Liver (tissue), 9 donors: ENCODE results near the gene ZNF746. TPM values are rescaled to one million over a fixed set of nuclear protein-coding genes. Genes with fewer than 3 reads are reported as not detected.

ENCODE experiments used
- DNase-seq: peaks from one replicate; pipeline ENCODE4 v3.0.0-alpha.2; 2017; ENCODE audit warnings: low spot score
- H3K27ac ChIP-seq, 2 donors: one replicate each; pipeline ENCODE4 v1.7.0; 2013; ENCODE audit warnings: inconsistent platforms in 2 of 2, low read length in 2 of 2, control low read depth in 1 of 2, low read depth in 1 of 2, mild to moderate bottlenecking in 1 of 2
- H3K27me3 ChIP-seq, 4 donors: one replicate each; pipeline versions ENCODE4 v1.6.1 to v1.7.0; 2013; ENCODE audit warnings: low read length in 3 of 4, inconsistent platforms in 1 of 4, mild to moderate bottlenecking in 1 of 4, moderate library complexity in 1 of 4; ENCODE audit not compliant: control insufficient read depth in 4 of 4, insufficient read depth in 4 of 4
- H3K36me3 ChIP-seq, 4 donors: one replicate each; pipeline versions ENCODE4 v1.6.1 to v1.7.0; 2013; ENCODE audit warnings: low read length in 3 of 4, mild to moderate bottlenecking in 3 of 4, low read depth in 1 of 4, moderate library complexity in 1 of 4; ENCODE audit not compliant: control insufficient read depth in 4 of 4, insufficient read depth in 3 of 4
- H3K4me1 ChIP-seq, 4 donors: one replicate each; pipeline versions ENCODE4 v1.6.1 to v1.7.0; 2013; ENCODE audit warnings: low read length in 3 of 4, mild to moderate bottlenecking in 3 of 4, moderate library complexity in 1 of 4; ENCODE audit not compliant: control insufficient read depth in 4 of 4, insufficient read depth in 4 of 4
- H3K4me3 ChIP-seq, 3 donors: one replicate each; pipeline versions ENCODE4 v1.6.1 to v1.7.0; 2013; ENCODE audit warnings: low read length in 3 of 3, control low read depth in 1 of 3, low read depth in 1 of 3, mild to moderate bottlenecking in 1 of 3
- H3K9ac ChIP-seq, 2 donors: one replicate each; pipeline ENCODE4 v1.7.0; 2013; ENCODE audit warnings: low read length in 2 of 2, mild to moderate bottlenecking in 2 of 2, moderate library complexity in 2 of 2, control low read depth in 1 of 2, low read depth in 1 of 2
- H3K9me3 ChIP-seq, 4 donors: one replicate each; pipeline versions ENCODE4 v1.6.1 to v1.7.0; 2013; ENCODE audit warnings: low read length in 3 of 4; ENCODE audit not compliant: control insufficient read depth in 4 of 4
- EGR1 ChIP-seq, 2 donors: IDR thresholded peaks; 2 replicates each; pipeline ENCODE4 v1.6.1; 2016 to 2018; ENCODE audit warnings: antibody characterized with exemption in 2 of 2, low read depth in 2 of 2
- FOXA1 ChIP-seq: IDR thresholded peaks from 2 replicates; pipeline ENCODE4 v1.6.1; 2016; ENCODE audit warnings: antibody characterized with exemption
- FOXA2 ChIP-seq: IDR thresholded peaks from 2 replicates; pipeline ENCODE4 v1.6.1; 2016; ENCODE audit warnings: antibody characterized with exemption
- GABPA ChIP-seq, 2 donors: IDR thresholded peaks in 1 of 2; conservative IDR thresholded peaks in 1 of 2; 2 replicates each; pipeline ENCODE4 v1.6.1; 2016; ENCODE audit warnings: antibody characterized with exemption in 2 of 2, mild to moderate bottlenecking in 1 of 2, moderate library complexity in 1 of 2
- HNF4A ChIP-seq, 2 donors: conservative IDR thresholded peaks; 2 replicates each; pipeline ENCODE4 v1.6.1; 2016; ENCODE audit warnings: antibody characterized with exemption in 2 of 2, mild to moderate bottlenecking in 2 of 2
- HNF4G ChIP-seq: IDR thresholded peaks from 2 replicates; pipeline ENCODE4 v1.6.1; 2016; ENCODE audit warnings: antibody characterized with exemption
- JUND ChIP-seq, 2 donors: IDR thresholded peaks; 2 replicates each; pipeline ENCODE4 v1.6.1; 2016; ENCODE audit warnings: antibody characterized with exemption in 2 of 2
- NR2F2 ChIP-seq: IDR thresholded peaks from 2 replicates; pipeline ENCODE4 v1.6.1; 2016; ENCODE audit warnings: antibody characterized with exemption
- RAD21 ChIP-seq, 2 donors: IDR thresholded peaks; 2 replicates each; pipeline ENCODE4 v1.6.1; 2016; ENCODE audit warnings: antibody characterized with exemption in 2 of 2, mild to moderate bottlenecking in 2 of 2
- RXRA ChIP-seq, 2 donors: IDR thresholded peaks; 2 replicates each; pipeline ENCODE4 v1.6.1; 2017 to 2018; ENCODE audit warnings: antibody characterized with exemption in 2 of 2, mild to moderate bottlenecking in 1 of 2
- SP1 ChIP-seq: IDR thresholded peaks from 2 replicates; pipeline ENCODE4 v1.6.1; 2018; ENCODE audit warnings: antibody characterized with exemption, mild to moderate bottlenecking
- TAF1 ChIP-seq: conservative IDR thresholded peaks from 2 replicates; pipeline ENCODE4 v1.6.1; 2016; ENCODE audit warnings: antibody characterized with exemption, mild to moderate bottlenecking
- YY1 ChIP-seq: IDR thresholded peaks from 2 replicates; pipeline ENCODE4 v1.6.1; 2016; ENCODE audit warnings: antibody characterized with exemption, mild to moderate bottlenecking
- WGBS: extraction: QIAGEN DNeasy Blood & Tissue Kit; methylation state at CpG from one replicate; pipeline ENCODE4 v1.1.7; 2013; 5-methylcytosine and 5-hydroxymethylcytosine counted together
- polyA plus RNA-seq, 2 donors: library from polyadenylated mRNA; stranded (reverse) in 1 of 2; unstranded in 1 of 2; fragments of 200-250 nt in 1 of 2; fragments of >200 nt in 1 of 2; fragmentation: Nextera tagmentation in 1 of 2; extraction: Ambion mirVana in 1 of 2; gene quantifications; one replicate each; pipeline versions ENCODE4 v1.2.1 to v1.2.3, GENCODE V29; 2013 to 2015
- total RNA-seq, 2 donors: library from RNA; depleted of rRNA; stranded (reverse); fragments of >200 nt; gene quantifications; one replicate each; pipeline ENCODE4 v1.2.3, GENCODE V29; 2014
- TF ChIP-seq, protein P1 (sequence below): IDR thresholded peaks from 2 replicates; pipeline ENCODE4 v1.6.1; 2016; ENCODE audit warnings: antibody characterized with exemption
- TF ChIP-seq, protein P2 (sequence below): IDR thresholded peaks from 2 replicates; pipeline ENCODE4 v1.6.1; 2016; ENCODE audit warnings: antibody characterized with exemption
- TF ChIP-seq, protein P3 (sequence below): IDR thresholded peaks from 2 replicates; pipeline ENCODE4 v1.6.1; 2016; ENCODE audit warnings: antibody characterized with exemption
- TF ChIP-seq, protein P4 (sequence below): fragments of 150-350 bp; IDR thresholded peaks from 2 replicates; pipeline ENCODE4 v1.5.1; 2017; ENCODE audit warnings: improper control_type of control experiment, low read depth, low read length; ENCODE audit not compliant: missing input control
- donor health status: healthy.
- donor health status: healthy.
- donor health status: healthy.
- donor health status: healthy.
- donor health status: healthy.

The ZNF746 gene
- total and polyA plus RNA-seq, 4 donors: 3.8 to 13.5 (median 9.2) TPM

DNA sequence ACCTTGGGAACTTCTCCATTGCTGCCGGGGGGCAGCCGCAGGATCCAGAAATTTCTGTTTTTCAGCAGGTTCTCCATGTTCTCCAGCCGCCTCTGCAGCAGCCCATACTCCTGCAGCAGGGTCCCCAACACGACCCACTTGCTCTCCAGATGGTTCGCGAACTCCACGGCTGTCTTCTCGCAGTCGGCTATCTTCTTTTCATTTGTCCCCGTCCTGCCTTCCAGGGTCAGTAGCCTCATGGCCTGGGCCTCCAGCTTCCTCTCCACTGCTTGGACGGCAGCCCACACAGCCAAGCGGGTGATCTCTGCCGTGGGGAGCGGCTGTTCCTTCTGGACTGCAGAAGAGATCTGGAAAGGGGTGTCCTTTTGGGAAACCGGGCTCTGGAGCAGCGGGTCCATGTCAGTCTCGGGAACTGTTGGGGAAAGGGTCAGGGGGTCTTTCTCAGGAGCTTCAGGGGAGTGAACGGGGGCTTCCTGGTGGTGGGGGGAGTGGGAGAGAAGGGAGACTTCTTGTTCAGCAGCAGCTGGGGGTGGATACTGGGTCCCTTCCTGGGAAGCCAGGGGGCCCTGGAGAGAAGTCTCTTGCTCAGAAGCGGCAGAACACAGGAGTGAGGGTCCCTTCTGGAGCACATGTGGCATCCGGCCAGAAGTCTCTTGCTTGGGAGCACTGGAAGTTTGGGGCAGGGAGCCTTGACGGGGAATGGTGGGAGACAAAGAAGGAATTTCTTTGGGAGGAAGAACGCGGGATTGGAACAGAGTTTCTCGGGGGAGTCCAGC lies 42.2 kb downstream of the ZNF746 start:
- no peak overlapping the region for H3K9ac ChIP-seq
- 88% methylated on average over 24 of the region's 24 CpGs for WGBS
- no peak overlapping the region for H3K4me3 ChIP-seq
- no peaks in the 10 kb centered on the region for H3K27me3 ChIP-seq
- H3K36me3 ChIP-seq: peaks cover 18 to 36% (median 23%) of the 10 kb centered on the region in 4 donors
- H3K27ac ChIP-seq: no peak overlapping the region
- no peaks in the 10 kb centered on the region for H3K9me3 ChIP-seq
- TF ChIP-seq JUND (IDR thresholded peaks at IDR 0.05): no peak
- no peak for TF ChIP-seq RAD21 (IDR thresholded peaks at IDR 0.05)
- TF ChIP-seq FOXA1: no peak
- no peak for TF ChIP-seq HNF4G
- no peak for TF ChIP-seq RXRA (IDR thresholded peaks at IDR 0.05)
- TF ChIP-seq TAF1: no peak
- TF ChIP-seq FOXA2: no peak
- no peak for TF ChIP-seq NR2F2
- TF ChIP-seq EGR1 (IDR thresholded peaks at IDR 0.05; ENCODE audit: low read depth in 2 of 2): no peak
- TF ChIP-seq, protein P1, sequence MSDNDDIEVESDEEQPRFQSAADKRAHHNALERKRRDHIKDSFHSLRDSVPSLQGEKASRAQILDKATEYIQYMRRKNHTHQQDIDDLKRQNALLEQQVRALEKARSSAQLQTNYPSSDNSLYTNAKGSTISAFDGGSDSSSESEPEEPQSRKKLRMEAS: no peak
- no peak for TF ChIP-seq YY1
- DNase-seq: no peak
- peaks cover 5 to 18% (median 11%) of the 10 kb centered on the region in 4 donors for H3K4me1 ChIP-seq

DNA sequence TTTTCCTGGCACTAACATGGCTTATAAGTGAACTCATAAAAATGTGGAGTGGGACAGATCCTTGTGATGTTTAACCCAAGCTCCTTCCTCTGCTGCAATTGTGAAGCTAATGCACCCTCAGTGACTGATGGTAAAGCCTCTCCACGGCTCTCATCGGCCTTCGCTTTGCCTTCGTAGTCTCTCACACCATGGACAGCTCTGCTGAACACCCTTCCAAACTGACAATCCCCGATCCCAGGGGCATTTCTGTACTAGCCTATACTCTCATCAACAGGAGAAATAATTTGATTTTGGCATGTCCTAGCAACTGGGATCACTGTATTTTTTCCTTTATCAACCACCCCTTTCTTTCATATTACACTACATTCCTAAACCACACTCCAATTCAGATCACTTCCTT lies 42.9 kb downstream of the ZNF746 start:
- H3K27me3 ChIP-seq: no peaks in the 10 kb centered on the region
- no peak overlapping the region for H3K27ac ChIP-seq
- WGBS: 94% methylated on average over 5 of the region's 5 CpGs
- H3K9ac ChIP-seq: no peak overlapping the region
- TF ChIP-seq JUND (IDR thresholded peaks at IDR 0.05) (no peak), HNF4G (no peak), SP1 (no peak), GABPA (IDR thresholded peaks at IDR 0.05 in 1 of 2, conservative IDR thresholded peaks at IDR 0.05 in 1 of 2) (no peak), RAD21 (IDR thresholded peaks at IDR 0.05) (no peak), TAF1 (no peak), NR2F2 (no peak), FOXA2 (no peak), FOXA1 (no peak), RXRA (IDR thresholded peaks at IDR 0.05) (no peak), HNF4A (conservative IDR thresholded peaks at IDR 0.05) (no peak), EGR1 (IDR thresholded peaks at IDR 0.05; ENCODE audit: low read depth in 2 of 2) (no peak)
- TF ChIP-seq, protein P2, sequence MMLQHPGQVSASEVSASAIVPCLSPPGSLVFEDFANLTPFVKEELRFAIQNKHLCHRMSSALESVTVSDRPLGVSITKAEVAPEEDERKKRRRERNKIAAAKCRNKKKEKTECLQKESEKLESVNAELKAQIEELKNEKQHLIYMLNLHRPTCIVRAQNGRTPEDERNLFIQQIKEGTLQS: no peak
- TF ChIP-seq, protein P3, sequence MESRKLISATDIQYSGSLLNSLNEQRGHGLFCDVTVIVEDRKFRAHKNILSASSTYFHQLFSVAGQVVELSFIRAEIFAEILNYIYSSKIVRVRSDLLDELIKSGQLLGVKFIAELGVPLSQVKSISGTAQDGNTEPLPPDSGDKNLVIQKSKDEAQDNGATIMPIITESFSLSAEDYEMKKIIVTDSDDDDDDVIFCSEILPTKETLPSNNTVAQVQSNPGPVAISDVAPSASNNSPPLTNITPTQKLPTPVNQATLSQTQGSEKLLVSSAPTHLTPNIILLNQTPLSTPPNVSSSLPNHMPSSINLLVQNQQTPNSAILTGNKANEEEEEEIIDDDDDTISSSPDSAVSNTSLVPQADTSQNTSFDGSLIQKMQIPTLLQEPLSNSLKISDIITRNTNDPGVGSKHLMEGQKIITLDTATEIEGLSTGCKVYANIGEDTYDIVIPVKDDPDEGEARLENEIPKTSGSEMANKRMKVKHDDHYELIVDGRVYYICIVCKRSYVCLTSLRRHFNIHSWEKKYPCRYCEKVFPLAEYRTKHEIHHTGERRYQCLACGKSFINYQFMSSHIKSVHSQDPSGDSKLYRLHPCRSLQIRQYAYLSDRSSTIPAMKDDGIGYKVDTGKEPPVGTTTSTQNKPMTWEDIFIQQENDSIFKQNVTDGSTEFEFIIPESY: no peak
- TF ChIP-seq, protein P4, sequence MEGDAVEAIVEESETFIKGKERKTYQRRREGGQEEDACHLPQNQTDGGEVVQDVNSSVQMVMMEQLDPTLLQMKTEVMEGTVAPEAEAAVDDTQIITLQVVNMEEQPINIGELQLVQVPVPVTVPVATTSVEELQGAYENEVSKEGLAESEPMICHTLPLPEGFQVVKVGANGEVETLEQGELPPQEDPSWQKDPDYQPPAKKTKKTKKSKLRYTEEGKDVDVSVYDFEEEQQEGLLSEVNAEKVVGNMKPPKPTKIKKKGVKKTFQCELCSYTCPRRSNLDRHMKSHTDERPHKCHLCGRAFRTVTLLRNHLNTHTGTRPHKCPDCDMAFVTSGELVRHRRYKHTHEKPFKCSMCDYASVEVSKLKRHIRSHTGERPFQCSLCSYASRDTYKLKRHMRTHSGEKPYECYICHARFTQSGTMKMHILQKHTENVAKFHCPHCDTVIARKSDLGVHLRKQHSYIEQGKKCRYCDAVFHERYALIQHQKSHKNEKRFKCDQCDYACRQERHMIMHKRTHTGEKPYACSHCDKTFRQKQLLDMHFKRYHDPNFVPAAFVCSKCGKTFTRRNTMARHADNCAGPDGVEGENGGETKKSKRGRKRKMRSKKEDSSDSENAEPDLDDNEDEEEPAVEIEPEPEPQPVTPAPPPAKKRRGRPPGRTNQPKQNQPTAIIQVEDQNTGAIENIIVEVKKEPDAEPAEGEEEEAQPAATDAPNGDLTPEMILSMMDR: no peak
- TF ChIP-seq, protein P1: no peak
- peaks cover 22 to 42% (median 28%) of the 10 kb centered on the region in 4 donors for H3K36me3 ChIP-seq
- H3K9me3 ChIP-seq: no peaks in the 10 kb centered on the region
- H3K4me1 ChIP-seq: peaks cover 5 to 18% (median 11%) of the 10 kb centered on the region in 4 donors
- no peak for DNase-seq
- H3K4me3 ChIP-seq: no peak overlapping the region
